HG02642 (cell line): ENCODE data around the gene NUP214.
"Not testable (repeated sequence)": the region's sequence is repeated elsewhere in the genome, so short reads cannot be mapped to it uniquely, and the experiment has no call there.

Experiments used
- ATAC-seq: cut with Tn5 transposase; IDR thresholded peaks from one replicate; pipeline ENCODE4 v1.9.1; 2021; ENCODE audit warnings: mild to moderate bottlenecking; ENCODE audit not compliant: unreplicated experiment, poor library complexity

The NUP214 gene

DNA sequence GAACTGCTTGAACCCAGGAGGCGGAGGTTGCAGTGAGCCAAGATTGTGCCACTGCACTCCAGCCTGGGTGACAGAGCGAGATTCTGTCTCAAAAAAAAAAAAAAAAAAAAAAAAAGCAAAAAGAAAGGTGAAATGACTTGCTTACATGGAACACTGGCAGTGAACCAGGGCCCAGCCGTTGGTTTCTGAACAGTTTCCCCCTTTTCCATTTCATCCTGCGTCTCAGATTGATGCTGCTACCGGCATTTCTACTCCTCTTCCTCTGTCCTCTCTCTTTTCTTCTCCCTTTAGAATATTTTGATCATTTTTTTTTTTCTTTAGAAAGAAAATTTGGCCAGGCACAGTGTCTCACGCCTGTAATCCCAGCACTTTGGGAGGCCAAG lies 10.0 kb upstream of the NUP214 start:
- ATAC-seq, result not testable (repeated sequence)

DNA sequence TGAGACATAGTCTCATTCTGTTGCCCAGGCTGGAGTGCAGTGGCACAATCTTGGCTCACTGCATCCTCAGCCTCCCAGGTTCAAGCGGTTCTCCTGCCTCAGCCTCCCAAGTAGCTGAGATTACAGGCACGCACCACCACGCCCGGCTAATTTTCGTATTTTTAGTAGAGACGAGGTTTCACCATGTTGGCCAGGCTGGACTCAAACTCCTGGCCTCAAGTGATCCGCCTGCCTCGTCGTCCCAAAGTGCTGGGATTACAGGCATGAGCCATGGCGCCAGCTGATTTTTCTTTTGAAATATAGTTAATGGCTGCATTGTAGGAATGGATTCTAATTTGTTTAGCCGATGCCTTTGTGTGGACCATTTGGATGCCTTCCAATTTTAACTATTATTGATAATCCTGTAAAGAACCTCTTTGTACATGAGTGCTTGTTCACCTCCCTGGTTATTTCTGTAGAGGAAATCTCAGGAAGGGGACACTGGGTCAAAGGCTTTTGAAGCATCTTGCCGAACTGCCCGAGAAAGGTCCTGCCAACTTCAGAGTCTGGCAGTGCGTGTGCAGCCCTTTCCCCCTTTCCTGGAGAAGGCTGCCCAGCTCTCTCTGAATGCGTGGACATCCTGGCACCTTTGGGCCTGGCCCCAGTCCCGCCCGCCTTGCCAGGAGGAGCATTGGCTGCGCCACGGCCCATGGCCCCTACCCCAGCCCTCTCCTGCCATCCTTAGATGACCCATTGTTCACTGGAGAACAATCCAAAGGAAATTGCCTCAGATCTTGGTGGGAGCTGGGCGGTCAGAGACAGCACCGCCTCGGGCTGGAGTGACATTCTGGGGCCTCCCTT lies 8.9 kb upstream of the NUP214 start:
- ATAC-seq, result no peak

GRCh38 chr9:131117121-131117761 lies 8.1 kb upstream of the NUP214 start:
- ATAC-seq, result no peak

DNA sequence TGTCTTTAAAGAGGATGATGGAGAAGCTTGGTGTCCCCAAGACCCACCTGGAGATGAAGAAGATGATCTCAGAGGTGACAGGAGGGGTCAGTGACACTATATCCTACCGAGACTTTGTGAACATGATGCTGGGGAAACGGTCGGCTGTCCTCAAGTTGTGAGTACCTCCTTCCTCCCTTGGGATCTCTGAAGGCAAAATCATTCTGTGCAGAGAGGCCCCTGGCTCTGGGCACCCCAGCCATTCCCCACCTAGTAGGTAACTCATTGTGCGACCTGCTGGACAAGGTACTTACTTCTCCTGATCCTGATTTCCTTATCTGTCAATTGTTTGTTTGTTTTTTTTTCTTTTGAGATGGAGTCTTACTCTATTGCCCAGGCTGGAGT lies 7.6 kb upstream of the NUP214 start:
- no peak for ATAC-seq

DNA sequence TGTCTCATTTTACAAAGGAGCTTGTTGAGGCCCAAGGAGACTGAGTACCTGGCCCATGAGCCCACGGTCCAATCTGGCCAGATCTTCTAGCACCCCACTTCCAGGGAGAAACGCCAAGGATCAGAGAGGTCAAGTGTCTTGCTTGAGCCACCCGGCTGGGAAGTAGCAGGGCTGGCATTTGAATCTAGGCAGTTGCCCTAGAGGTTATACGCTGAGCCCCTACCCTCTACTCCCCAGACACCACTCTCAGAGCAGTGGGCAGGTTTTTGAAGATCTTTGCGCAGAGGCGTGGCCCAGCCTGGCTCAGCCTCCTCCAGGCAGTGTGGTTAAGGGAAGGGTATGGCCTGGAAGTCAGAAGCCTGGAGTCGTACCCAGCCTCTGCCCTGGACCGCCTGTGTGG lies 5.8 kb upstream of the NUP214 start:
- no peak for ATAC-seq

DNA sequence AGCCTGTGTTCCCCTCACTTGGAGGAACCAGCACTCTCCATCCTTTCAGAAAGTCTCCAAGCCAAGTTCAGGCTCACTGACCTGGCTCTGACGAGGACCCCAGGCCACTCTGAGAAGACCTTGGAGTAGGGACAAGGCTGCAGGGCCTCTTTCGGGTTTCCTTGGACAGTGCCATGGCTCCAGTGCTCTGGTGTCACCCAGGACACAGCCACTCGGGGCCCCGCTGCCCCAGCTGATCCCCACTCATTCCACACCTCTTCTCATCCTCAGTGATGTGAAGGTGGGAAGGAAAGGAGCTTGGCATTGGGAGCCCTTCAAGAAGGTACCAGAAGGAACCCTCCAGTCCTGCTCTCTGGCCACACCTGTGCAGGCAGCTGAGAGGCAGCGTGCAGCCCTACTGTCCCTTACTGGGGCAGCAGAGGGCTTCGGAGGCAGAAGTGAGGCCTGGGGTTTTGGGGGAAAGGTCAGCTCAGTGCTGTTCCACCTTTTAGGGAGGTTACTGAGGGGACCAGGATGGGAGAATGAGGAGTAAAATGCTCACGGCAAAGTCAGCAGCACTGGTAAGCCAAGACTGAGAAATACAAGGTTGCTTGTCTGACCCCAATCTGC lies 4.7 kb upstream of the NUP214 start:
- no peak for ATAC-seq

DNA sequence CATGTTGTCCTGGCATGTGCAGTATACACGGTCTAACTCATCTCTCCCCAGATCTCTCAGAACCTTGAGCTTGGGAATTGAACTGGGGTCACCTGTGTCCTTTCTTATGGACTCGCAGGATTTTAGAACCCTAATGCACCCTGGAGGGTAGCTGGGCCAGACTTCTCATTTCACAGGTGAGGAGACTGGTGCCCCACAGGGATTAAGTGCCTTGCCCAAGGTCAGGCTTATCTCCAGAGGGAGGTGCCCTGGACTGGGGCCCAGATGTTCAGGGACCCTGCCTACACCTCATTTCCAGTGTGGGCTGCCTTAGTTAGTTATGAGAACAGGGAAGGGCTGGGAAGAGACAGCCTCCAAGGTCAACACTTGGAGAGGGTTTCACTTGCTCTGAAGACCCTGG lies 4.0 kb upstream of the NUP214 start:
- no peak for ATAC-seq

DNA sequence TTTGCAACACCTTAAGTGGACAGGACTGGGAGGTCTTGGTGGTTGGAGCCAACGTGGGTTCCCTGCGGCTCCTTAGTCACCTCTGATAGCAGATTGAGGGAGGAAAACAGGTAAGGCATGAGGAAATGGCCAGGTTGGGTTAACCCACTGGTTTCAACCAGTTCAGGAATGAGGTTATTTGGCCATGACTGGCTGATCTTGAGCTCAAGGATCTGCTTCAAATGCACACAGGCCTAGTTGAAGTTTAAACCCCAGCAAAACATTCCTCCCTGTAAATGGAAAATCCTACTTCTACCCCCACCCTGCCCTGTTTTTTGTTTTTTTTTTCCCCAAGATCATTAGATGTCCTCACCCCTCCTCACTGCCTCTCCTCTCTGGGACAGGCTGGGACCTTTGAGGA lies 3.2 kb upstream of the NUP214 start:
- no peak for ATAC-seq

DNA sequence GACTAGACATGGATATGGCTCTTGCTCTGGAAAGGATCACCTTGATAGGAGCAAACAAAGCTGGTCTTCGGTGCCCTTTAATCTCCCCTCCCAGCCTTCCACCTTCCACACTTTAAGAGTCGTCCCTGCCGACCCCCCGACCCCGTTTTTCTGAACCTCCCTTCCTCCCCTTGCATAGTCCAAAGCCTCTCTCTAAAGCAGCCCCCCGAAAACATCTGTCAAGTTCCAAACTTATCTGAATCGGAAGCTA lies 423 bp upstream of the NUP214 start:
- no peak for ATAC-seq

GRCh38 chr9:131126059-131126426 lies 657 bp downstream of the NUP214 start:
- no peak for ATAC-seq

GRCh38 chr9:131129183-131129582 lies 3.8 kb downstream of the NUP214 start:
- ATAC-seq, result no peak

GRCh38 chr9:131138676-131139075 lies 13.3 kb downstream of the NUP214 start:
- ATAC-seq, result no peak

DNA sequence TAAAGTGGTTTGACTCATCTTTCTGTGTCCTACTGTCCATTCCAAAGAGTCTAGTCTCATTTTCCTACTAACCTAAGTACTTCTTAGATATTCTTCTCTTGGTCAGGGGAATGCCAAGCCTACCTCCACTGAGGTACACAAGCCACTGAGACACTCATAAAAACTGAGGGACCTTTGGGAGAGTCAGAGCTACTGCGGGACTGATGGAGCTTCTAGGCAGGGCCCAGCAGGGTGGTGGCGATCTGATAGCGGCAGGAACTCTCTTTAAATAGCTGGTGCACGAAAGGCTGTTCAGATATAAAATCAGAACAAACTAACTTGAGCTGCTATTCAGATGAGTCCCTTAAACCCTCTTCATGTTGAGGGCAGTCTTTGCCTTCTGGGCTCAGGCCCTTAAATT lies 14.7 kb downstream of the NUP214 start:
- no peak for ATAC-seq

- no peak for ATAC-seq
Measured at GRCh38 chr9:131140550-131140949, 15.2 kb downstream of the NUP214 start.

- no peak for ATAC-seq
Measured at GRCh38 chr9:131142160-131142559, 16.8 kb downstream of the NUP214 start.

GRCh38 chr9:131144201-131144600 lies 18.8 kb downstream of the NUP214 start:
- ATAC-seq, result no peak

GRCh38 chr9:131145245-131145644 lies 19.9 kb downstream of the NUP214 start:
- ATAC-seq, result no peak

DNA sequence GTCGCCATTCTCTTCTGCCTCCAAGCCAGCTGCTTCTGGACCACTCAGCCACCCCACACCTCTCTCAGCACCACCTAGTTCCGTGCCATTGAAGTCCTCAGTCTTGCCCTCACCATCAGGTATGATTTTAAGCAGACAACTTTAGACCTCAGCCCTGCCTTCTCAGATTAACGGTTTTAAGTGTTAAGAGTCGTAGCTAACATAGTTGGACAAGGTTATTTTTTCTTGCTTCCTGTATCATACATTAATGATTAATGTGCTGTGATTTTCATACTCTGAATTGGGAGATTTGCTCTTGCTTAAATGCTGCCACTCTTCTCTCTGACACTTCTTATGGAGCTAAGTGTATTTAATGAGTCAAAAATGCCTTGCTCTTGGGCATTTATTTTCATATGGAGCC lies 20.8 kb downstream of the NUP214 start:
- ATAC-seq, result no peak

GRCh38 chr9:131148276-131148675 lies 22.9 kb downstream of the NUP214 start:
- no peak for ATAC-seq

DNA sequence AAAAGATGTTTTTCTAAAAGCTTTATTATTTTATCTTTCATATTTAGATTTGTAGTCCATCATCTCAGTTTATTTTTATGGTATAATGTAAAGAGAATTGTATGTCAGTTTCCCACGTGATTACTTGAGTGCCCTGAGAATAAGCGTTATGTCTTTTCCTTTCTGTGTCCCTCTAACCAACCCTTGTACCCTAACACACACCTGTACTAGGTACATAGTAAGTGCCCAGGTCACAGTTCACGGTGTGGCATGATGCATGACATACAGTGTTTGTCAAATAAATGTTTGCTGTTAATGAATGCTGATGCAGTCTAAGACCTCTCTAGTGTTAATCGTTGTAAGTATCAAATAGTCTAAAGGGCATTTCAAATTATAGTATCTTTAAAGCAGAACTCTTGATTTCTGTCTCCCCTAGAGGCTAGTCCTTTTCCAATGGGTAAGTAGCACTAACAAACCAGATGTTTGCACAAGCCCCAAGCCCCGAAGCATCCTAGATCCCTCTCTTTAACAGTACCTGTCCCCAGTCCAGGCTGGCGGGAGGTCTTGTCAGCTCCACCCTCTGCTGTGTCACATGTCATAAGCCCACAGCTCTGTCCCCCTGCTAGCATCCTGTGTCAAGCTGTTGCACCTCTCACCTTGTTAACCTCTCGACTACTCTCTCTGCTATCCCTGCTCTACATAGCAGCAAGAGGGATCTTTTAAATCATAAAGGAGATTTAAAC lies 23.7 kb downstream of the NUP214 start:
- no peak for ATAC-seq

- no peak for ATAC-seq
Measured at GRCh38 chr9:131149688-131150053, 24.3 kb downstream of the NUP214 start.
